Esophagus squamous epithelium (tissue), 4 donors: ENCODE results near the gene NDUFA5.
A peak's percentile ranks its signal among the peaks of the same experiment; 100 is the strongest.

Source experiments
- POLR2A ChIP-seq, 4 donors: fragments of 450-650 bp; IDR thresholded peaks; one replicate each; pipeline ENCODE4 v1.6.1; 2017; ENCODE audit warnings: antibody characterized with exemption in 4 of 4, mild to moderate bottlenecking in 4 of 4, moderate library complexity in 3 of 4
- TF ChIP-seq, protein P1 (sequence below), 6 experiments: fragments of 450-650 bp in 4 of 6; fragments of 200-600 bp in 2 of 6; sonication (generic) in 2 of 6; IDR thresholded peaks; one replicate each; pipeline ENCODE4 v1.5.1; 2016 to 2019; ENCODE audit warnings: antibody characterized with exemption in 6 of 6, mild to moderate bottlenecking in 4 of 6, moderate library complexity in 4 of 6

DNA sequence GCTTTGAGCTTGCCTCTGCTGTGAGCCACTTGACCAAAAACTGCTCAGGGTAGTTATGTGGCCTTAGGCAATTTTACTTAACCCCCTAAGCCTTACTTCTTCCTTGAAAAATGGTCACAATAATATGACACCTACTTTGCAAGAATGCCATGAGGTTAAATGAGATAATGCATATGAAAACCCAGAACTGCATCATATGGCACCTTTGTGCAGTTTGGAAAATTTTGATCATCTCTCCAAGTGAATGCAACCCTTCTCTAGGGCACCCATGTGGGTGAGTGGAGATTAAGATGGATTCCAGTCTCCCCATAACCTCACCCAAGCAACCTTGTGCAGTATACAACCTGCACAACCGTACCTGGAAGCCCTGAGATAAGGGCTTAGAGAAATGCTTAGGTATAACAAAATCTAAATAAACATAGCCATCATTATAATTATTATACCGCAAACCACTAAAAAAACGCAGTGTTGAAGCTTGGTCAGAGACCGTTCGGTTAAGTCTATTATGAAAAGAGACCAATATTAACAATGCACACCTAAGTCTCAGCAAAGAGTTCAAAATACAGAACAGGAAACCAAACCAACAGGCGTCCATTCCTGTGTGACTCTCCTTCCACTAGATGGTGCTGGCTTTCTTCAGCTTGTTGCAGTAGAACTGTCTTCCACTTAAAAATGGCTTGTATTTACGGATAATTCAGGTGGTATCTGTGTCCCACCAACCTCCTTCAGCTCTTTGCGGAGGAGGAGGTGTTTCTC lies 23.0 kb upstream of the NDUFA5 start:
- TF ChIP-seq, protein P1, sequence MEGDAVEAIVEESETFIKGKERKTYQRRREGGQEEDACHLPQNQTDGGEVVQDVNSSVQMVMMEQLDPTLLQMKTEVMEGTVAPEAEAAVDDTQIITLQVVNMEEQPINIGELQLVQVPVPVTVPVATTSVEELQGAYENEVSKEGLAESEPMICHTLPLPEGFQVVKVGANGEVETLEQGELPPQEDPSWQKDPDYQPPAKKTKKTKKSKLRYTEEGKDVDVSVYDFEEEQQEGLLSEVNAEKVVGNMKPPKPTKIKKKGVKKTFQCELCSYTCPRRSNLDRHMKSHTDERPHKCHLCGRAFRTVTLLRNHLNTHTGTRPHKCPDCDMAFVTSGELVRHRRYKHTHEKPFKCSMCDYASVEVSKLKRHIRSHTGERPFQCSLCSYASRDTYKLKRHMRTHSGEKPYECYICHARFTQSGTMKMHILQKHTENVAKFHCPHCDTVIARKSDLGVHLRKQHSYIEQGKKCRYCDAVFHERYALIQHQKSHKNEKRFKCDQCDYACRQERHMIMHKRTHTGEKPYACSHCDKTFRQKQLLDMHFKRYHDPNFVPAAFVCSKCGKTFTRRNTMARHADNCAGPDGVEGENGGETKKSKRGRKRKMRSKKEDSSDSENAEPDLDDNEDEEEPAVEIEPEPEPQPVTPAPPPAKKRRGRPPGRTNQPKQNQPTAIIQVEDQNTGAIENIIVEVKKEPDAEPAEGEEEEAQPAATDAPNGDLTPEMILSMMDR (IDR thresholded peaks at IDR 0.05) = peak; percentile 11 to 50 (median 31)
- no peak for TF ChIP-seq POLR2A (IDR thresholded peaks at IDR 0.05)
